Brain microvascular endothelial cell (primary cell): ENCODE data around the gene CORO7.

ENCODE experiments used
- DNase-seq: peaks from one replicate; pipeline ENCODE4 v3.0.0-alpha.2; 2020
- H3K27ac ChIP-seq: fragments of 250-450 bp; sonication (Bioruptor Pico); 2 replicates; pipeline ENCODE4 v1.5.1; 2020; ENCODE audit warnings: mild to moderate bottlenecking, moderate library complexity
- H3K27me3 ChIP-seq: fragments of 250-450 bp; sonication (Bioruptor Pico); replicated peaks from 2 replicates; pipeline ENCODE4 v1.5.1; 2020; ENCODE audit warnings: mild to moderate bottlenecking
- H3K36me3 ChIP-seq: fragments of 250-450 bp; sonication (Bioruptor Pico); replicated peaks from 2 replicates; pipeline ENCODE4 v1.5.1; 2020; ENCODE audit warnings: mild to moderate bottlenecking
- H3K4me3 ChIP-seq: 2 replicates; pipeline ENCODE4 v1.5.1; 2011; ENCODE audit warnings: low read depth, mild to moderate bottlenecking, control low read depth, low read length, moderate library complexity
- in situ Hi-C: cut with HindIII; loops from 2 replicates; pipeline ENCODE4 v1.10.0; 2017; ENCODE audit warnings: low sequenced_read_pairs, low pct_ligation_motif_present
- TF ChIP-seq, protein P1 (sequence below): IDR thresholded peaks from 2 replicates; pipeline ENCODE4 v1.5.1; 2011; ENCODE audit warnings: low read depth, mild to moderate bottlenecking, moderate library complexity, low read length, control low read depth, inconsistent platforms; ENCODE audit errors: missing control alignments

CORO7 gene

DNA sequence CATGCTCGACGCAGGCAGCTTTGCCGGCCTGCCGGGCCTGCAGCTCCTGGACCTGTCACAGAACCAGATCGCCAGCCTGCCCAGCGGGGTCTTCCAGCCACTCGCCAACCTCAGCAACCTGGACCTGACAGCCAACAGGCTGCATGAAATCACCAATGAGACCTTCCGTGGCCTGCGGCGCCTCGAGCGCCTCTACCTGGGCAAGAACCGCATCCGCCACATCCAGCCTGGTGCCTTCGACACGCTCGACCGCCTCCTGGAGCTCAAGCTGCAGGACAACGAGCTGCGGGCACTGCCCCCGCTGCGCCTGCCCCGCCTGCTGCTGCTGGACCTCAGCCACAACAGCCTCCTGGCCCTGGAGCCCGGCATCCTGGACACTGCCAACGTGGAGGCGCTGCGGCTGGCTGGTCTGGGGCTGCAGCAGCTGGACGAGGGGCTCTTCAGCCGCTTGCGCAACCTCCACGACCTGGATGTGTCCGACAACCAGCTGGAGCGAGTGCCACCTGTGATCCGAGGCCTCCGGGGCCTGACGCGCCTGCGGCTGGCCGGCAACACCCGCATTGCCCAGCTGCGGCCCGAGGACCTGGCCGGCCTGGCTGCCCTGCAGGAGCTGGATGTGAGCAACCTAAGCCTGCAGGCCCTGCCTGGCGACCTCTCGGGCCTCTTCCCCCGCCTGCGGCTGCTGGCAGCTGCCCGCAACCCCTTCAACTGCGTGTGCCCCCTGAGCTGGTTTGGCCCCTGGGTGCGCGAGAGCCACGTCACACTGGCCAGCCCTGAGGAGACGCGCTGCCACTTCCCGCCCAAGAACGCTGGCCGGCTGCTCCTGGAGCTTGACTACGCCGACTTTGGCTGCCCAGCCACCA, 35.1 kb downstream of the CORO7 start:
- Histone ChIP-seq H3K36me3 (peaks cover 25% of the 10 kb centered on the region), H3K4me3 (no peak overlapping the region), H3K27ac (no peak overlapping the region), H3K27me3 (no peaks in the 10 kb centered on the region)
- TF ChIP-seq, protein P1, sequence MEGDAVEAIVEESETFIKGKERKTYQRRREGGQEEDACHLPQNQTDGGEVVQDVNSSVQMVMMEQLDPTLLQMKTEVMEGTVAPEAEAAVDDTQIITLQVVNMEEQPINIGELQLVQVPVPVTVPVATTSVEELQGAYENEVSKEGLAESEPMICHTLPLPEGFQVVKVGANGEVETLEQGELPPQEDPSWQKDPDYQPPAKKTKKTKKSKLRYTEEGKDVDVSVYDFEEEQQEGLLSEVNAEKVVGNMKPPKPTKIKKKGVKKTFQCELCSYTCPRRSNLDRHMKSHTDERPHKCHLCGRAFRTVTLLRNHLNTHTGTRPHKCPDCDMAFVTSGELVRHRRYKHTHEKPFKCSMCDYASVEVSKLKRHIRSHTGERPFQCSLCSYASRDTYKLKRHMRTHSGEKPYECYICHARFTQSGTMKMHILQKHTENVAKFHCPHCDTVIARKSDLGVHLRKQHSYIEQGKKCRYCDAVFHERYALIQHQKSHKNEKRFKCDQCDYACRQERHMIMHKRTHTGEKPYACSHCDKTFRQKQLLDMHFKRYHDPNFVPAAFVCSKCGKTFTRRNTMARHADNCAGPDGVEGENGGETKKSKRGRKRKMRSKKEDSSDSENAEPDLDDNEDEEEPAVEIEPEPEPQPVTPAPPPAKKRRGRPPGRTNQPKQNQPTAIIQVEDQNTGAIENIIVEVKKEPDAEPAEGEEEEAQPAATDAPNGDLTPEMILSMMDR = no peak
- DNase-seq = no peak
- in situ Hi-C loops = no loop called here

DNA sequence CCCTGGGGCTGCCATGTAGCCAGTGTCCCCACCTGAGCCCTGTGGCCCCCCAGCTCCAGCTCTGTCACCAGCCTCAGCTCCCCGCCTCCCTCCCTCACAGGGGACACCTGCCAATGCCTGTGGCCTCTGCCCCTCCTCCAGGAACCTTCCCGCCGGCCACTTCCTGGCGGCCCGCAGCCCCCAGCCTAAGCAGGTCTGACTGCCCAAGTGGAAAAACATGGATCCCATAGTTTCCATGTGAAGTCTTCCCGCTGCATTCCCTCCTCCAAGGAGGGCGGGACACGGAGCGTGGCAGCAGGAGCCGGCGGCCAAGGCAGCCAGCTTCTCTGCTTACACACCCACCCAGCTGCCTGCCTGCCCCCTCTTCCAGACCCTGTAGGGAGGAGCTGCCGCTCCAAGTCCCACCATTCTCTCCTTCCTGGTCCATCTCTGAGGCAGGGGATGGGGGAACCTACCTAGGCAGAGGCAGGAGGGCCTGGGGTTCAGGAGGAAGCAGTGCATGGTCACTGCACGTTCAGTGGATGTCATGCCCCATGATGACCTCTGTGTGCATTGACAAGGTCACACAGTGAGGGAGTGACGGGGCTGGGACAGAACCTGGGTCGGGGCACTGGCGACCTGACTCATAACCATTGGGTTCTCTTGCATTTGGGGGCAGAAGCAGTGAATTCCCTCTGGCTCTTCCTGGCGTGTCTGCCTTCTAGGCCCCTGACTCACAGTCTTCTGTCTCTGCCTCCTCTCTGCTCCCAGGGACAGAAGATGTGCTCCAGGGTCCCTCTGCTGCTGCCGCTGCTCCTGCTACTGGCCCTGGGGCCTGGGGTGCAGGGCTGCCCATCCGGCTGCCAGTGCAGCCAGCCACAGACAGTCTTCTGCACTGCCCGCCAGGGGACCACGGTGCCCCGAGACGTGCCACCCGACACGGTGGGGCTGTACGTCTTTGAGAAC, 36.0 kb downstream of the CORO7 start:
- in situ Hi-C loops = no loop called here

DNA sequence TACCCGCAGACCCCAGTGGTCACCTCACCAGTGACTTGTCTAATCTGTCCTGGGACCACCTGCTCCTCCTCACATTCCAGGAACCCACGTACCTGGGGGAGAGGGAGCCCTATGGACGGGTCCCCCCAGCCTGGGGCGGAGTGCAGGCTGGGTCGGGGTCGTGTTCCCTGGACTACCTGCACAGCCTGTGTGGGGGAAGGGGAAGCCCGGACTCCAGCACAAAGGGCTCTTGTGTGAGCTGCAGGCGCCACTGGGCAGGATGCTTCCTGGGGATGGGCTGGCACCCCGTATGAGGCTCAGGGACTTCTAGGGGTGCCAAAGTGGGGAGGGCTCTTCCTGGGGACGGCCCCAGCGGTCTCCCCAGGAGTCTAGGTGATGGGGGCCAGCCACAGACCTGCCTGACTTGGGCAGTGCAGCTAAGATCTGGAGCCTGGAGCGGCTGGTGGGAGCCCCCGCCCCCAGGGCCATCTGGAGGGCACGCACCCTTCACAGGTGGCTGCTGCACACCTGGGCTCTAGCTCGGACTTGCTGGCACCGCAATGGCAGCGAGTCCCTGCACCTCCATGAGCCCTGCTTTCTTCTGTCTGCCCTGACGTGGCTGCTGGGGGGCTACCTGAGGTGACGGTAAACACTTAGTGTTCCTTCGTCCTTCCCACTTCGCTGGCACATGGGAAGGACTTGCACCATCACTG, 37.3 kb downstream of the CORO7 start:
- H3K36me3 ChIP-seq = peaks cover 25% of the 10 kb centered on the region

More for the DNA sequence above, 36.0 kb downstream of the CORO7 start:
- Histone ChIP-seq H3K36me3 (peaks cover 25% of the 10 kb centered on the region), H3K27ac (no peak overlapping the region), H3K4me3 (no peak overlapping the region), H3K27me3 (no peaks in the 10 kb centered on the region)
- TF ChIP-seq, protein P1 = no peak
- DNase-seq = no peak

DNA sequence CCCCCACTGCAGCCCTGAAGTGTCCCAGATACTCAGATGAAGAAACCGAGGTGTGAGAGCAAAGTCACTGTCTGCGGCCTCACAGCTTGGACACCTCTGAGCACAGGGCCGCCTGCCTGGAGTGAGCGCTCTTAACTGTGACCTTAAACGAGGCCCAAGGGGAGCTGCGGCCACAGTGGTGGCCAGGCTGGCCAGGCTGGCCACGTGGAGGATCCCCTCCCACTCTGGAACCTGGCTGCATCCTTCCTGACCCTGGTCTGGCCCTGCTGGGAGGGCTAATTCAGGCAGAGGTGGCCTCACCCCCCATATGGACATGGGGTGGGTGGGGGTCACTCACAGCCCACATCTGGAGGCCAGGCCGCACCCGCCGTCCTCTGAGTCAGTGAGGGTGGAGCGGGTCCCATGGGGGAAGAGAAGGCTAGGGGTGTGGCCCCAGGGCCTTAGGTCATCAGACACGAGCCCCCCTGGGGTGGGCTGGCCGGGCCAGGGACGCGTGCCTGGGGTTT, 38.2 kb downstream of the CORO7 start:
- in situ Hi-C loops = no loop called here
- no peak overlapping the region for H3K27ac ChIP-seq
- H3K36me3 ChIP-seq = peaks cover 25% of the 10 kb centered on the region
- H3K27me3 ChIP-seq = no peaks in the 10 kb centered on the region
- H3K4me3 ChIP-seq = no peak overlapping the region
- DNase-seq = no peak
- TF ChIP-seq, protein P1 = no peak

More for the DNA sequence above, 37.3 kb downstream of the CORO7 start:
- no peak for DNase-seq
- H3K4me3 ChIP-seq = no peak overlapping the region
- no peaks in the 10 kb centered on the region for H3K27me3 ChIP-seq
- H3K27ac ChIP-seq = no peak overlapping the region
- TF ChIP-seq, protein P1 = no peak
- in situ Hi-C loops = no loop called here

DNA sequence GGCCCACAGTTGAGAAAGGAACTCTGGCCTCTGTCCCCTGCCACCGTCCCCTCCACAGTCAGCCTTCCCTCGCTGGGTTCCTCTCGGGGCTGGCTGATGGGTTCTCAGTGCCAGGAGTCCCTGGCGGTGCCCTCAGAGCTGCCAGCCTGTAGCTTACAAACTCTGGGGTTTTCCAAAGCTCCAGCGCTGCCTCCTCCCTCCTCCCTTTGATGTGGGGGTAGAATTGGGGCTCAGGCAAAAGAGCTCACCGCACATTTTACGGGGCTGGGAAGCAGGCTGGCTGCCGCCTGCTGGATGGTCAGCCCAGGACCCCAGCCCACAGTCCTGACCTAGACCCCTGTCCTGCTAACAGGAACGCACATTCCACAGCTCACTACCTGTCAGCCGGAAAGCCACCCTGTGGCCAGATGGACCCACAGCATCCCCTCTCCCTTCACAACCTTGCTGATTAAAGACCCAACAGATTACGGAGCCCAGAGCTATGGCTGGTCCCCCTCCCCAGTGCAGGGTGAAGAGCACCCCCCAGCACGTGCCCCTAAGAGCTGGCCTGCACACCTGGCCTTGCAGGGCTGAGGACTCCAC, 38.7 kb downstream of the CORO7 start:
- Histone ChIP-seq H3K4me3 (no peak overlapping the region), H3K27ac (no peak overlapping the region), H3K27me3 (no peaks in the 10 kb centered on the region), H3K36me3 (peaks cover 21% of the 10 kb centered on the region)
- no peak for DNase-seq
- TF ChIP-seq, protein P1 = peak; percentile 40
- in situ Hi-C loops = no loop called here
